ENCODE data around the gene FAM83D.

FAM83D gene

DNA sequence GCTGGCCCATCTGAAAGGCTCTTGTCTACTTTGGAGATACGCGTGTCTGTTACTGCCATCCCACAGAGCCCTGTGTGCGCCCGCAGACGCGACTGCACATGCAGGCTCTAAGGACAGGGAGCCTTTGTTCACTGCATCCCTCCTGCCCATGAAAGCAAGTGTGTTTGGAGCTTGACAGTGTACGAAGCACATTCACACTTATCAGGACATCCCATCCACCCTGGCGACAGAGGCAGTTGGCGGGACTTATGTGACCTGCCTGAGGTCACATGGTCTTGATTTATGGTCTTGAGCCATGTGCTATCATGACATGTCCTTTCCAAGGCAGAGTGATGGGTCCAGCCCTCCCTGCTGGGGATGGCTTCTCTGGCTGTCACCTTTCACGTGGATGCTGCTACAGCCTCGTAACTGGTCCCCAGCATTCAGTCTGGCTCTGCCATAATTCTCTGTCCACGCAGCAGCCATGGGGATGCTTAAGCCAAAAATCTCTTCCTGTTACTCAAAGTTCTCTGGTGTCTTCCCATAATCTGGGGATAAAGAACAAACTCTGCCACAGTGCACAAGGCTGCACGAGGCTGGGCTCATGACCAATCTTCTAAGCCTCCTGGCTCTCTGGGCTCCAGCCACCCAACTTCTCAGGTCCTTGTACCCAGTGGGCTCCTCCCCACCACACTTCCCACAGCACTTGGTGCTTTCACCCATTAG lies 36.3 kb upstream of the FAM83D start:
- no peak for FAIRE-seq
- DNase-seq (ENCODE audit: insufficient read length, low spot score): no peak
- no peak for TF ChIP-seq POLR2A (IDR thresholded peaks at IDR 0.05; ENCODE audit: low read depth, low read length)

DNA sequence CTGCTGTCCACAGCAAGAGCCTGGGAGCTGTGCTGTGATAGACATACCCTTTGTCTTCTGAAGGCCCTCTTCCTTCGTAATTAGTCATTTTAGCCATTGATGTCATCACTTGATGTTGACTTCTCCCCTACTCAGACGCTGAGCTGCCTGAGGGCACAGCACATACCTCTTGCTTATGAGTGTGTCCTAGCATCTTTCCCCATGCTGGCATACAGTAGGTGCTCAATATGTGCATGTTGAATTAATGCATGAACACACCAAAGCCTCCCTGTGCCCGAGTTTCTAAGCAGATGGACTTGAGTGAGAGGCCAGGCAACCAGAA lies 35.8 kb upstream of the FAM83D start:
- FAIRE-seq (no peak), DNase-seq (ENCODE audit: insufficient read length, low spot score) (no peak)
- TF ChIP-seq POLR2A (IDR thresholded peaks at IDR 0.05; ENCODE audit: low read depth, low read length): no peak

DNA sequence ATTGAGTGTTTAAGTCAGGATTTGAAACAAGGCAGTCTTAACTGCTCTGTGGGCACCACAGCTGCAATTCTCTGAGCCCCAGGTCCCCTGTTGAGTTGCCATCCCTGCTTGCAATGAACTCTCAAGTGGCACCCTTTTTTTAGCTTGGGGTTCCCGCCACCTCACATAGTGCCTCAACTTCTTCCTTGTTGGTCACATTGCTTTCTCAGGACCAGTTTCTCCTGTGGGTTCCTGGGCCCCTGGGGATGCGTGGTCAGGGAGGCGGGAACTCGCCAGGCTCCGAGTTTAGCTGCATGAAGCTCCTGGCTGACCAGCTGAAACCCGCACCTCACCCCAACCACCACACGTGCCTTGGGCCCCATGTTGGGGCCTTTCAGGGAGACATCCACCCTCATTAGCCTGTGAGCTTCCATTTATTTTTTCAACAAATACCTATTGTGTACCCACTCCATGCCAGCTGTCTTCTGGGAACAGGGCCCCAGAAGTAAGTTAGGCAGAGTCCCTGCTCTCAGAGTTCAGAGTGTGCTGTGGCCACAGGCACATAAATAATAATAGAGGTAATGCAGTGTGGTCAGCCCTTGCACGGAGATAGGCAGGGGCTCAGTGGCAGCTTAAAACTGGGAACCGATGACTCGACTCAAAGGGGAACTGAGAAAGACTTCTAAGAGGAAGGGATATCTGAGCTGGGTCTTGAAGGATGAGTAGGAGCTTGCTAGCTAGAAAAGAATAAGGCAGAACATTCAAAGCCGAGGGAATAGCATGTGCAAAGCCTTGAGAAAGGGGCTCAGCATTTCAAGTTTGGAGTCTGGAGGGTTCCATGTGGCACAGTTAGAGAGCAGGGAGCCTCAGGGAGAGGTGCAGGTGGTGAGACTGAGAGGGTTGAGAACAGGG lies 33.9 kb upstream of the FAM83D start:
- no peak for FAIRE-seq
- TF ChIP-seq POLR2A (IDR thresholded peaks at IDR 0.05; ENCODE audit: low read depth, low read length): no peak
- DNase-seq (ENCODE audit: insufficient read length, low spot score): no peak

DNA sequence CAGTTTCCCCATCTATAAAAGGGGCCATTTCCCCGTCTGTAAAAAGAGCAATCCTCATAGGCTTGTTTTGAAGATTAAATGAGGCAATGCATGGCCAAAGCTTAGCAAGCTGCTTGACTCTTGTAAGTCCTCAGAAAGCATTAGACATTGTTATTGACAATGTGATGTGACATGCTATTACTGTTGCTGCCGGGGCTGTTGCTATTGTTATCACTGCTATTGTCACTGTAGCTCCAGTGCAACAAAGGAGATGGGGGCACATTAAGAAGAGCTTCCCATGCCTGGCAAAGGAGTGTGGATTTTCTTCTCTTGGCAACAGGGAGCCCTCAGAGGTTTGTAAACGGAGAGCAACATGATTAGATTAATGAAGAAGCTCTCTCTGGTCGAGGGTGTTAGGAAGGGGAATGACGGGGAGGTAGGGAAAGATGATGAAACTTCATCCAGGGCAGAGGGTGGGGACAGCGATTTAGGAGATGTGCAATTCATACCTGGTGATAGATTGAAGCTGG lies 33.1 kb upstream of the FAM83D start:
- no peak for TF ChIP-seq POLR2A (IDR thresholded peaks at IDR 0.05; ENCODE audit: low read depth, low read length)
- FAIRE-seq: no peak
- DNase-seq (ENCODE audit: insufficient read length, low spot score): no peak

DNA sequence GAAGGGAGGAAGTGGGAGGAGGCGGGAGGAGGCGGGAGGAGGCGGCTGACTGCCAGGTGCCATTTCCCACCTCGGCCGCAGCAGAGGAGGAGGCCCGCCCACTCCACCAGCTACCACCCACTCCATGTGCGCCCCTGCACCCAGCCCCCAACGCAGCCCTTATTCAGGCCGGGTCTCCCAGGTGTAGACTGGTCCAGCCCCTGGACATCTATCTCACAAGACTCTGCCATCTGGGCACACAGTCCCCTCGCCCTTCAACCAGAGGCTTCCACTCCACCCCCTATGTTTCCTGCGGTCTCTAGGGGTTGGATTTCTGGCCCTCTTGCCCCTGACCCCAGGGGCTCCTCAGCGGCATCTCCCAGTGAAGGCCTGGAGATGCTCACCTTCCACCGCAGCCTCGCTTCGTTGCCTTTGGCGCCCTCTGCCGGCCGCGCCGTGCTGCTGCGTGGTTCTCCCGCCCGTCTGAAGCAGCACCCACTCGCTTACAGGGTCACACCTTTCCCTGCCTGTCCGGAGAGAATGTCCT lies 32.6 kb upstream of the FAM83D start:
- DNase-seq (ENCODE audit: insufficient read length, low spot score): peak; percentile 74
- FAIRE-seq: no peak
- TF ChIP-seq POLR2A (IDR thresholded peaks at IDR 0.05; ENCODE audit: low read depth, low read length): no peak

DNA sequence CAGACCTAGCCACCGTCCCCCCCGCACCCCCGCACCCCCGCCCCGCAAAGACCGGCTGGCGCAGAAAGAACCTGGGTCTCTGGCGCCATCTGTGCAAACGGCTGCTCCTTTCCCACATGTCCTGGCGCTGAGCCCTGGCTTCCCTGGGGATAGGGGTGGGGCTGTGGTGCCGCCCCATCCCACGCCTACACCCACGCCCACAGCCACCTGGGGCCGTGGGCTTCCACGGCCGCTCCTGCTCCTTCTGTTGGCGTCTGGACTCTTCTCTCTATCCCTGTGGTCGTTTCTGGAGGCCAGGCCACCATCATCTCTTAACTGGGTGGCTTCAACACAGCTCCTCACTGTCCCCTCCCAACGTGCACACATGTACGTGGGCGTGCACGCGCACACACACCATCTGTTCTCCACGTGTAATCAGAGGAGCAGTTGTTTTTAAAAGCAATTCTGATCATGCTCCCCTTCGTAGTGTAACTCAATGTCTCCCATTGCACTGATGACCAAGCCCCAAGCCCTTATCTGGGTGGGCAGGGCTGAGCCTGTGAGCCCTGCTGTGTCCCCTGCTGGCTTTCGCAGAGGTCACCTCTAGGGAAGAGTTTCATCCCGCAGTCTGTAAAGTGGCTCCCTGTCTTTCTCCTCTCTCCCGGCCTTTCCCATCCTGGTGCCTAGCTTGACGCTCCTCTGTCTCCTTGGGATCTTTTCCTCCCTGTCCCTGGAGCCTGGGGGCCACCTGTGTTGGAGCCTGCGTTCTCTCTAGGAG lies 31.9 kb upstream of the FAM83D start:
- TF ChIP-seq POLR2A (IDR thresholded peaks at IDR 0.05; ENCODE audit: low read depth, low read length): no peak
- DNase-seq (ENCODE audit: insufficient read length, low spot score): no peak
- no peak for FAIRE-seq

DNA sequence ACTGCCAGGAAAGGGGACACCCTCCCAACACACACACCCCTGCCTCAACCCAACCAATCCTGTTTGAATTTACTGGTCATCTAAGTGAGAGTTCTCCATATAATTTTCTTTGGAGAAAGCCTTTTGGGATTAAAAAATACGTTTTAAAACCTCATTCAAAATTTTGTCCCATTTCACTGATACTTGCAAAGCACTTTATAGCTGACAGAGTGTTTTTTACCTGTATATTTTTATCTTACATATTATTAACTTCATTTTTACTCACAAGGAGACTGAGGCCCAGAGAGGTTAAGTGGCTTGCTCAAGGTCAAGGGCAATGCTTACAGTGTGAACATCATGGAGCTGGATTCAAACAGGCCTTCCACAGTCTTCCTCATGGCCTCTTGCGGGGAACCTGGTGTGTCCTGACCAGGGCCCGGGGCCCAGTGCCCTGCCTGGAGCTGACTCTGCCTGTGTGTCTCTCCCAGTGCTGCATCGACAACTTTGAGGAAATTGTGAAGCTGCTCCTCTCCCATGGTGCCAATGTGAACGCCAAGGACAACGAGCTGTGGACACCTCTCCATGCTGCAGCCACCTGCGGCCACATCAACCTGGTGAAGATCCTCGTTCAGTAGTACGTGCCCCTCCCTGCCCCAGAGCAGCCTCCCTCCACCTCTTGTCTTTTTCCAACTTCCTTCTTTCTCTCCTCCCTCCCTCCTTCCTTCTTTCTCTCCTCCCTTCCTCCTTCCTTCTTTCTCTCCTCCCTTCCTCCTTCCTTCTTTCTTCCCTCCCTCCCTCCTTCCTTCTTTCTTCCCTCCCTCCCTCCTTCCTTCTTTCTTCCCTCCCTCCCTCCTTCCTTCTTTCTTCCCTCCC lies 30.9 kb upstream of the FAM83D start:
- no peak for DNase-seq (ENCODE audit: insufficient read length, low spot score)
- no peak for TF ChIP-seq POLR2A (IDR thresholded peaks at IDR 0.05; ENCODE audit: low read depth, low read length)
- FAIRE-seq: no peak

DNA sequence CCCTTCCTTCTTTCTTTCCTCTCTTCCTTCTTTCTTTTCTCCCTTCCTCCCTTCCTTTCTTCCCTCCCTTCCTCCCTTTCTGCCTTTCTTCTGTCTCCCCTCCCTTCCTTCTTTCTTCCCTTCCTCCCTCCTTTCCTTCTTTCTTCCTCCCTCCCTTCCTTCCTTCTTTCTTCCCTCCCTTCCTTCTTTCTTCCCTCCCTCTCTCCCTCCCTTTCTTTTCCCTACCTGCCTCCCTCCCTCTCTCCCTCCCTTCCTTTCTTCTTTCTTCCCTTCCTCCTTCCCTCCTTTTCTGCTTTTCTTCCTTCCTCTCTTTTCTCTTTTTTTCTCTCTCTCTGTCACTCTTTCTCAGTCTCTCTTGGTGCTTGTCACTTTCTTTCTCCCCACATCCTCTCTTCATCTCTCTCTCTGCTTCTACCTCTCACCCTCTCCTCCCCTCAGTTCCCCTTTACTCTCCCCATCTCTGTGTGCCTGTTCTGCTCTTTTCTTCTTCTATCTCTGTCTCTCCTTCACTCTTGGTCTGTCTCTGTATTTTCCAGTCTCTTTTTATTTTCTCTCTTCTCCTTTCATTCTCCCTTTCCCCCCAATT lies 30.1 kb upstream of the FAM83D start:
- no peak for TF ChIP-seq POLR2A (IDR thresholded peaks at IDR 0.05; ENCODE audit: low read depth, low read length)
- DNase-seq (ENCODE audit: insufficient read length, low spot score) (no peak), FAIRE-seq (no peak)

DNA sequence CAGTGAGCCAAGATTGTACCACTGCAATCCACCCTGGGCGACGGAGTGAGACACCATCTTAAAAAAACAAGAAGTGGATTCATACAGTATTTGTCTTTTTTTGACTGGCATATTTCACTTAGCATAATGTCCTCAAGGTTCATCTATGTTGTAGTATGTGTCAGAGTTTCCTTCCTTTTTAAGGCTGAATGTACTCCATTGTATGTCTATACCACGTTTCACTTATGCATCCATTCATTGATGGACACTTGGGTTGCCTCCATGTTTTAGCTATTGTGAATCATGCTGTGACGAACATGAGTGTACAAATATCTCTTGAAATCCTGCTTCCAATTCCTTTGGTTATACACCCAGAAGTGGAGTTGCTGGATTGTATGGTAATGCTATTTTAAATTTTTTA lies 28.9 kb upstream of the FAM83D start:
- FAIRE-seq (no peak), DNase-seq (ENCODE audit: insufficient read length, low spot score) (no peak)
- TF ChIP-seq POLR2A (IDR thresholded peaks at IDR 0.05; ENCODE audit: low read depth, low read length): no peak

DNA sequence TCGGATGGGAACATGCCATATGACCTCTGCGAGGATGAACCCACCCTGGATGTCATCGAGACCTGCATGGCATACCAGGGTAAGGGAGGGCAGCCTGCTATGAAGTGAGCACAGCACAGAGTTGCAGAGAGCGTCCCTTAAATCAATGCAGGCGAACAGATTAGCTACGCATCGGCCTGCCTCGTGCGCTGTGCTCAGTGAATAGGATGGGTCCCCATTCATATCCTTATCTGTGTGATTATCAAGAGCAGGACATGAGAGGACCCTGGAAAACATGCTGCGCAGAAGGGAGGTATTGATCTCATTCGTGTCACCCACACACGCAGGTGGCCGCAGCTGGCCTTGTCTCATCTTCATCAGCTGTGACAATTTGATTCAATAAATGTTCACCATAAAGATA lies 25.6 kb upstream of the FAM83D start:
- no peak for DNase-seq (ENCODE audit: insufficient read length, low spot score)
- FAIRE-seq: no peak
- TF ChIP-seq POLR2A (IDR thresholded peaks at IDR 0.05; ENCODE audit: low read depth, low read length): no peak

DNA sequence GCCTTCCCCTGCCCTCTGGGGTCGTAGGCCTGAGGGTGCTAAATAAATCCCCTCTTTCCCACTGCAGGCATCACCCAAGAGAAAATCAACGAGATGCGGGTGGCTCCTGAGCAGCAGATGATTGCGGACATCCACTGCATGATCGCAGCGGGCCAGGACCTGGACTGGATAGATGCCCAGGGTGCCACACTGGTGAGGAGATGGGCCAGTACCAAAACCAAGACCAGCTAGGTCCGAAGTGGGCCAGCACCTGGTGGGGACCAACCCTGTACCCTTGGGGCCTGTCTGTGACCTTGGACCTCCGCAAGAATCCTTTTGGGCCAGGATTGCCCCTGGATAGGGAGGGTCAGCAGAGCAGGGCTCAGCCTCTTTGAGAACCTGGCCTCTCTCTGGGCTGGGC lies 23.6 kb upstream of the FAM83D start:
- no peak for TF ChIP-seq POLR2A (IDR thresholded peaks at IDR 0.05; ENCODE audit: low read depth, low read length)
- FAIRE-seq (no peak), DNase-seq (ENCODE audit: insufficient read length, low spot score) (no peak)

DNA sequence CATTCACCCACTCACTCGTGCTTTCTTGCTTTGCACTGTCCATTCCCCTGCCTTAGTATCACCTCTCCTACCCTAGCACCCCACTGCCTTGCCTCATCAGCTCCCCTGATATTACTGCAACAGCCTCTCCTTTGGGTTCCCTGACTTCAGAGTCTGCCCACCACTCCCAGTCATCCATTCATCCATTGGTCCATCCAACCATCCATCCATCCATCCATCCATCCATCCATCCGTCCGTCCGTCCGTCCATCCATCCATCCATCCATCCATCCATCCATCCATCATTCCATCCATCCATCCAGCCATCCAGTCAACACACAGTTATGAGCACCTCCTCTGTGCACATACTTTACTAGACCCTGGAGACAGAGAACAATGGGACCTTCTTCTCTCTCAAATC lies 22.9 kb upstream of the FAM83D start:
- no peak for FAIRE-seq
- no peak for TF ChIP-seq POLR2A (IDR thresholded peaks at IDR 0.05; ENCODE audit: low read depth, low read length)
- no peak for DNase-seq (ENCODE audit: insufficient read length, low spot score)

DNA sequence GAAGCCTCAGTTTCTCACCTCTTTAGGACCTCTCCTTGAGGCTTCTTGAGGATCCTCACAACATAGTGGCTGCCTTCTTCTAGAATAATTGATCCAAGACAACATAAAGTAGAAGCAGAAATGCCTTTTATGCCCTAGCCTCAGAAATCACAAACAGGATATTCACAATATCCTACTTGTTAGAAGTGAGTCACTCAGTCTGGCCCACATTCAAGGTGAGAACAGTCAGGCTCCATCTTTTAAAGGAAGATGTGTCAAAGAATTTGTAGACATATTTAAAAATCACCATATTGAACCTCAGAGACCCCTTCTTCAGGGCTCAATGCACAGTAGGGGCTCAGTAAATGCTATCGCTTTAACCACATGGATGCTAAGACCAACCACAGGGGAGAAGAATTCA lies 20.8 kb upstream of the FAM83D start:
- TF ChIP-seq POLR2A (IDR thresholded peaks at IDR 0.05; ENCODE audit: low read depth, low read length): no peak
- no peak for FAIRE-seq
- DNase-seq (ENCODE audit: insufficient read length, low spot score): no peak
